CD4-positive, alpha-beta memory T cell (primary cell): ENCODE data around the gene DYNC1H1. TPM values are rescaled to one million over a fixed set of nuclear protein-coding genes. Genes with fewer than 3 reads are reported as not detected.

Experiments used
- CTCF ChIA-PET: fragments of 350-600 bp; sonication (Branson Sonifier 250); formaldehyde crosslinking; loops from one replicate; lab custom pipeline; 2021; ENCODE audit warnings: inconsistent platforms; ENCODE audit not compliant: partially characterized antibody; lab: Charles Lee
- POLR2A ChIA-PET: fragments of 350-600 bp; sonication (Branson Sonifier 250); formaldehyde crosslinking; loops from one replicate; lab custom pipeline; 2021; ENCODE audit not compliant: partially characterized antibody; lab: Charles Lee
- DNase-seq, 5 donors: peaks; one replicate each; pipeline versions ENCODE4 v3.0.0 to v3.0.0-alpha.2; 2020 to 2022; ENCODE audit warnings: mixed read lengths in 1 of 5
- H3K27ac ChIP-seq: one replicate; pipeline ENCODE4 v1.7.0; 2013; ENCODE audit warnings: low read depth, low read length
- H3K27me3 ChIP-seq: 2 replicates; pipeline ENCODE4 v1.7.0; 2013; ENCODE audit warnings: mild to moderate bottlenecking, low read length, moderate library complexity; ENCODE audit not compliant: insufficient read depth
- H3K36me3 ChIP-seq: 2 replicates; pipeline ENCODE4 v1.7.0; 2013; ENCODE audit warnings: mild to moderate bottlenecking, low read length, moderate library complexity; ENCODE audit not compliant: insufficient read depth
- H3K4me1 ChIP-seq: 2 replicates; pipeline ENCODE4 v1.7.0; 2013; ENCODE audit warnings: mild to moderate bottlenecking, low read length, moderate library complexity; ENCODE audit not compliant: insufficient read depth
- H3K4me3 ChIP-seq, 2 donors: one replicate each; pipeline ENCODE4 v1.7.0; 2013; ENCODE audit warnings: low read length in 2 of 2, mild to moderate bottlenecking in 1 of 2
- H3K9me3 ChIP-seq, 2 donors: one replicate each; pipeline ENCODE4 v1.7.0; 2013; ENCODE audit warnings: low read length in 2 of 2, control low read depth in 1 of 2; ENCODE audit not compliant: control insufficient read depth in 1 of 2
- H3K27ac Mint-ChIP-seq, 7 donors: one replicate each; pipeline ENCODE4 v1.8.0; 2020 to 2021; ENCODE audit warnings: mixed read lengths in 7 of 7, mild to moderate bottlenecking in 6 of 7, inconsistent platforms in 3 of 7, moderate library complexity in 3 of 7
- H3K27me3 Mint-ChIP-seq, 2 donors: one replicate each; pipeline ENCODE4 v1.8.0; 2020 to 2021; ENCODE audit warnings: mixed read lengths in 2 of 2
- H3K36me3 Mint-ChIP-seq, 2 donors: one replicate each; pipeline ENCODE4 v1.8.0; 2020 to 2021; ENCODE audit warnings: mixed read lengths in 2 of 2, inconsistent platforms in 1 of 2, mild to moderate bottlenecking in 1 of 2
- H3K4me1 Mint-ChIP-seq, 4 donors: one replicate each; pipeline ENCODE4 v1.8.0; 2020 to 2021; ENCODE audit warnings: mixed read lengths in 4 of 4, mild to moderate bottlenecking in 1 of 4
- H3K4me3 Mint-ChIP-seq, 8 donors: one replicate each; pipeline ENCODE4 v1.8.0; 2020 to 2021; ENCODE audit warnings: mixed read lengths in 8 of 8, mild to moderate bottlenecking in 7 of 8, moderate library complexity in 6 of 8, inconsistent platforms in 3 of 8
- H3K9me3 Mint-ChIP-seq, 8 donors: one replicate each; pipeline ENCODE4 v1.8.0; 2020 to 2021; ENCODE audit warnings: mixed read lengths in 8 of 8, mild to moderate bottlenecking in 5 of 8, inconsistent platforms in 3 of 8, moderate library complexity in 1 of 8
- intact Hi-C: fragments of 100-400 bp; cut with micrococcal nuclease; formaldehyde crosslinking; loops from one replicate; pipeline ENCODE4 v1.15.1; 2023
- polyA plus RNA-seq, 2 donors: library from polyadenylated mRNA; unstranded; fragments of 300-500 nt; fragmentation: Illumina TruSeq; gene quantifications; one replicate each; pipeline ENCODE4 v1.2.3, GENCODE V29; 2021
- total RNA-seq, 2 experiments: library from RNA; stranded (reverse); gene quantifications; one replicate each; pipeline ENCODE4 v1.2.3, GENCODE V29; 2021

The DYNC1H1 gene
- total and polyA plus RNA-seq, 4 experiments from 2014 or later: 19.6 to 318 (median 188) TPM

DNA sequence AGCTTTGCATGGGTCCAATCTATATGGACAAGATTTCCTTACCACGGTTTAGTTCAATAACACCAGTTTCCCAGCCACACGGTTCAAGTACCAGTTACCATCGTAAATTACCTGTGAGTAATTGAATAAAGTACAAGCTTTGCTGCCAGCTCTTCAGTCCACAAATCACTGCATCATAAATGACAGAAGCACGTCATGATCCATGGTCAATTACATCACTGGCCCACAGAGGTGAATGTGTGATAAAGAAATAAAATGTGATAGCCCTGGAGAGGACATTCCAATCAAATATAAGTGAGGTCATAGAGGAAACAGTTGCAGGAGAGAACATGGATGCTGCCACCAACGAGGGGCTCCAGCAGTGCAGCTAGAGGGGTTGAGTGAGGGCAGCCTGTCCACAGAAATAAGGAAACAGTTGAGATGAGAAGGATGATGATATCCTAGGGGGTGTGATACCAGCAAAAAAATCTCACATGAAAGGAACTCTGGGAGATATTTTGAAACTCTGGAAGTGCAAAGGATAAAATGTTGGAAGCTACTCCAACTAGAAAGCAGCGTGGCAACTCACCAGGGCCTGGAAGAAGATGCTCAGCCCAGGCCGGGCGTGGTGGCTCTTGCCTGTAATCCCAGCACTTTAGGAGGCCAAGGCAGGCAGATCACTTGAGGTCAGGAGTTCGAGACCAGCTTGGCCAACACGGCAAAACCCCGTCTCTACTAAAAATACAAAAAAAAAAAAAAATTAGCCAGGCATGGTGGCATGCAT lies 5.8 kb upstream of the DYNC1H1 start:
- POLR2A ChIA-PET: interaction anchor here (0.6 kb wide), 2 partner anchors 78 to 261 kb away, joined by 3 read pairs; no protein-coding TSS in a partner anchor
- no peaks in the 10 kb centered on the region for H3K27me3 Mint-ChIP-seq
- no peak overlapping the region for H3K4me3 Mint-ChIP-seq

DNA sequence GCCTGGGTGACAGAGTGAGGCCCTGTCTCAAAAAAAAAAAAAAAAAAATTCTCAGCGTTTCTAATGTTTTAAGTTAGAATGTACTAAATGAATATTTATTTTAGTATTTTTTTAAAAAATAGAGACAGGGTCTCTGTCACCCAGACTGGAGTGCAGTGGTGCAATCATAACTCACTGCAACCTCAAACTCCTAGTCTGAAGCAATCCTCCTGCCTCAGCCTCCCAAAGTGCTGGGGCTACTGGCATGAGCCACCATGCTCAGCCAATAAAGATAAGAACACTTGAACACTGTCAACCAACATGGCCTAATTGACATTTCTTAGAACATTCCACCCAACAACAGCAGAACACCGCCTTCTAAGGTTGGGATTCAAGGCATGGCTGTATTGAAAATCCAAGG lies 5.1 kb upstream of the DYNC1H1 start:
- Mint-ChIP-seq H3K9me3 (peaks cover 0 to 2% (median 0%) of the 10 kb centered on the region in 8 donors), H3K27me3 (no peaks in the 10 kb centered on the region), H3K4me3 (no peak overlapping the region), H3K27ac (no peak overlapping the region), H3K36me3 (no peaks in the 10 kb centered on the region), H3K4me1 (peaks cover 8 to 24% (median 18%) of the 10 kb centered on the region in 4 donors)
- Histone ChIP-seq H3K27ac (no peak overlapping the region), H3K36me3 (no peaks in the 10 kb centered on the region), H3K27me3 (no peaks in the 10 kb centered on the region), H3K9me3 (no peaks in the 10 kb centered on the region), H3K4me1 (peaks cover 16% of the 10 kb centered on the region), H3K4me3 (no peak overlapping the region)
- POLR2A ChIA-PET: interaction anchor here (0.6 kb wide), 1 partner anchor 77 kb away, joined by 3 read pairs; no protein-coding TSS in a partner anchor
- CTCF ChIA-PET: interaction anchor here (0.5 to 7.2 kb wide), 13 partner anchors 8 to 362 kb away, joined by 3 to 77 read pairs (median 4); no protein-coding TSS in a partner anchor
- intact Hi-C loops: no loop called here
- DNase-seq: no peak

More for the DNA sequence above, 5.8 kb upstream of the DYNC1H1 start:
- CTCF ChIA-PET: interaction anchor here (0.5 to 7.2 kb wide), 9 partner anchors 9 to 1380 kb away, joined by 3 to 77 read pairs (median 3); no protein-coding TSS in a partner anchor
- Mint-ChIP-seq H3K4me1 (peaks cover 5 to 17% (median 12%) of the 10 kb centered on the region in 4 donors), H3K36me3 (no peaks in the 10 kb centered on the region), H3K27ac (no peak overlapping the region), H3K9me3 (no peaks in the 10 kb centered on the region)
- H3K36me3 ChIP-seq: no peaks in the 10 kb centered on the region
- H3K27ac ChIP-seq: no peak overlapping the region
- intact Hi-C loops: no loop called here
- DNase-seq: no peak
- H3K27me3 ChIP-seq: no peaks in the 10 kb centered on the region
- peaks cover 9% of the 10 kb centered on the region for H3K4me1 ChIP-seq
- H3K4me3 ChIP-seq: no peak overlapping the region
- H3K9me3 ChIP-seq: no peaks in the 10 kb centered on the region

DNA sequence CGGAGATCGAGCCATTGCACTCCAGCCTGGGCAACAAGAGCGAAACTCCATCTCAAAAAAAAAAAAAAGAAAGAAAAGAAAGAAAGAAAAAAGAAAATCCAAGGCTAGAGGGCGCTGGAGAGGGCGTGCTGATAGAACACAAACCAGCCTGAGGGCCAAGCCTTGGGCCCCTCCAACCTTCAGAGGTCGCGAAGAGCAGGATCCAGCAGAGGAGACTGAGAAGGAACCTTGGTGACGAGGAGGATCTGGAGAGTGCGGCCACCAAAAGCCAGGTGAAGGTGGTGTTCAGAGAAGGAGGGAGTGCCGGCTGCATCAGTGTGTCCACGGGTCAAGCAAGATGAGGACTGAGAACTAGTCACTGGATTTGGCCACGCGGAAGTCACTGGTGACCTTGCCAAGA lies 4.1 kb upstream of the DYNC1H1 start:
- H3K9me3 ChIP-seq: no peaks in the 10 kb centered on the region
- H3K27me3 Mint-ChIP-seq: no peaks in the 10 kb centered on the region
- peak in 2 of 5 donors; percentile 27 to 29 for DNase-seq

DNA sequence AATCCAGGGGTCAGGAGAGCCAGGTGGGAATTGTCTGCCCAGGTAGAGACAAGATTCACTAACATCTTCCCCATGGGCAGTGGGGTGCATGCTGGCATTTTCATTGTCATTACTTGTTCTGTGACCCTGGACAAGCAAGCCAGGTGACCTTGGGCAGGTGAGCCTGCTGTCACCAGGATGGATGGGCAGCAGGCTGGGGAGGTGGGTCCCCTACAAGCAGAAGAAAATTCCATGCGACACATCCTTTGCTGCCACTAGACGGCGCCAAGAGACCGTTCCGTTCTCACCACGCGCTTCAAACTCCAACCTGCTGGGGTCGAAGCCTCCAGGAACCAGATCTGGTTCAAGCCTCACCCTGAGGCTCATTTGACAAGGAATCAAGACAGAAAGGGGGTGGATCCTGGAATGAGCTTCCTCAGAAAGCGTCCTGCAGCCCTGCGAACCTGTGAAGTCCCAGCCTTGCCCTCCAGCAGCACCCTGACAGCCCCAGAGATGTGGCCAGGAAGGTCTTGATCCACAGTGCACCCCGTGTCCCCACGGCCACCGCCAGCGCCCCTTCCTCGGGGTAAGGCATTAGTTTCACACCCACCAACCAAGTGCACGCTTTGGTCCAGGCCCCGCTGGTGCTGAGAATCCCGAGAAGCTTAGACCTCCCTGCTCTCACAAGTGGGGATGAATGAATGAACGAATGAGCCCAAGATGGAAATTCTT lies 3.2 kb upstream of the DYNC1H1 start:
- Mint-ChIP-seq H3K36me3 (no peaks in the 10 kb centered on the region), H3K9me3 (peaks cover 0 to 2% (median 0%) of the 10 kb centered on the region in 8 donors), H3K4me3 (peak overlapping the region in 2 of 8 donors; percentile 52 to 74), H3K27me3 (no peaks in the 10 kb centered on the region), H3K4me1 (peaks cover 12 to 35% (median 23%) of the 10 kb centered on the region in 4 donors), H3K27ac (peak overlapping the region; percentile 54 to 92 (median 82))
- POLR2A ChIA-PET: interaction anchor here (1.0 to 2.1 kb wide), 4 partner anchors 13 to 353 kb away, joined by 3 to 4 read pairs (median 3); no protein-coding TSS in a partner anchor
- Histone ChIP-seq H3K4me1 (peaks cover 24% of the 10 kb centered on the region), H3K4me3 (no peak overlapping the region), H3K9me3 (no peaks in the 10 kb centered on the region), H3K36me3 (no peaks in the 10 kb centered on the region), H3K27me3 (no peaks in the 10 kb centered on the region), H3K27ac (no peak overlapping the region)
- peak; percentile 72 to 74 (median 73) for DNase-seq
- CTCF ChIA-PET: interaction anchor here (0.6 to 7.2 kb wide), 17 partner anchors 10 to 611 kb away, joined by 3 to 77 read pairs (median 4); no protein-coding TSS in a partner anchor
- intact Hi-C loops: loop anchor here (1.0 to 5.0 kb wide), 5 partner anchors 135 to 556 kb away; no protein-coding TSS in a partner anchor

More for the DNA sequence above, 4.1 kb upstream of the DYNC1H1 start:
- Mint-ChIP-seq H3K27ac (peak overlapping the region in 4 of 7 donors; percentile 37 to 84 (median 62)), H3K4me1 (peaks cover 8 to 26% (median 18%) of the 10 kb centered on the region in 4 donors), H3K36me3 (no peaks in the 10 kb centered on the region), H3K9me3 (peaks cover 0 to 2% (median 0%) of the 10 kb centered on the region in 8 donors), H3K4me3 (peak overlapping the region in 1 of 8 donors; percentile 63)
- Histone ChIP-seq H3K36me3 (no peaks in the 10 kb centered on the region), H3K27me3 (no peaks in the 10 kb centered on the region), H3K27ac (no peak overlapping the region), H3K4me3 (no peak overlapping the region), H3K4me1 (peaks cover 16% of the 10 kb centered on the region)
- POLR2A ChIA-PET: interaction anchor here (1.2 to 2.1 kb wide), 2 partner anchors 12 to 354 kb away, joined by 3 to 4 read pairs; no protein-coding TSS in a partner anchor
- intact Hi-C loops: loop anchor here (2.0 to 5.0 kb wide), 2 partner anchors 189 to 557 kb away; no protein-coding TSS in a partner anchor
- CTCF ChIA-PET: interaction anchor here (0.6 to 7.2 kb wide), 12 partner anchors 9 to 555 kb away, joined by 3 to 77 read pairs (median 5); no protein-coding TSS in a partner anchor

DNA sequence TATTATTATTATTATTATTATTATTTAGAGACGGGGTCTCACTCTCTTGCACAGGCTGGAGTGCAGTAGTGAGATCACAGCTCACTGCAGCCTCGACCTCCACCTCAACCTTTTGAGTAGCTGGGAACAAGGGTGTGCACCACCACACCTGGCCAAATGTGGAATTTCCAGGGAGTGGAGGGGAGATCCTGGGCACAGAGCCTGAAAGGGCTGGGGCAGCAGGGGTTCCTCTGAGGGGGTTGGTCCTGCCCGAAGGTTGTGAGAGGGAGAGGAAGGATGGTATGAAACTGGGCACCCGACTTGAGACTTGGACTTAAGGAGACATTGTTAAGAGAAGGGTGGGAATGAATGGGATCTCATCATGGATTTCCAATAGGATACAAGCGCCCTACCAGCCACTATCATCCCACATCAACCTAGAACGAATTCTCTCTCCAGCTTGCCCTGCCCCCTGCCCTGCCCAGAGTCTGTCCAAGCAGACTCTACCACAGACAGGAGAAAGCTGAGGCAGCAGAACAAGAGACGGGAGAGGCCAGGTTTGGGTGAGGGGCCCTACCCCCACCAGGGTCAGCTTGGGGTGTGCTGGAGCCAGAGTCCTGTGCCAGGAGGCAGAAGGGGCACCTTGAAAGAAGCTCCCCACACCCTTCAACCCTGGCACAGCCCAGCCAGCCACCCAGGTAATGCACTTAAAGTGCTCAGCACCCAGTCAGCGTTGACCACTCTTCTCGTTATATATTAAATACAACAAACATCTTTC lies 2.4 kb upstream of the DYNC1H1 start:
- ChIA-PET POLR2A (interaction anchor here (1.0 to 2.1 kb wide), 3 partner anchors 13 to 352 kb away, joined by 3 to 4 read pairs (median 3); no protein-coding TSS in a partner anchor), CTCF (interaction anchor here (0.6 to 7.2 kb wide), 13 partner anchors 11 to 354 kb away, joined by 3 to 77 read pairs (median 4); no protein-coding TSS in a partner anchor)
- intact Hi-C loops: loop anchor here (1.0 to 5.0 kb wide), 5 partner anchors 134 to 555 kb away; no protein-coding TSS in a partner anchor
- H3K9me3 ChIP-seq: no peaks in the 10 kb centered on the region
- H3K36me3 Mint-ChIP-seq: peaks cover 0 to 2% of the 10 kb centered on the region in 2 donors
- peaks cover 32% of the 10 kb centered on the region for H3K4me1 ChIP-seq
- H3K4me3 Mint-ChIP-seq: no peak overlapping the region
- H3K4me3 ChIP-seq: no peak overlapping the region
- H3K9me3 Mint-ChIP-seq: peaks cover 0 to 2% (median 0%) of the 10 kb centered on the region in 8 donors
- no peaks in the 10 kb centered on the region for H3K27me3 Mint-ChIP-seq
- H3K36me3 ChIP-seq: no peaks in the 10 kb centered on the region
- H3K27ac Mint-ChIP-seq: no peak overlapping the region
- DNase-seq: no peak
- H3K27ac ChIP-seq: no peak overlapping the region
- no peaks in the 10 kb centered on the region for H3K27me3 ChIP-seq
- H3K4me1 Mint-ChIP-seq: peaks cover 14 to 39% (median 27%) of the 10 kb centered on the region in 4 donors

DNA sequence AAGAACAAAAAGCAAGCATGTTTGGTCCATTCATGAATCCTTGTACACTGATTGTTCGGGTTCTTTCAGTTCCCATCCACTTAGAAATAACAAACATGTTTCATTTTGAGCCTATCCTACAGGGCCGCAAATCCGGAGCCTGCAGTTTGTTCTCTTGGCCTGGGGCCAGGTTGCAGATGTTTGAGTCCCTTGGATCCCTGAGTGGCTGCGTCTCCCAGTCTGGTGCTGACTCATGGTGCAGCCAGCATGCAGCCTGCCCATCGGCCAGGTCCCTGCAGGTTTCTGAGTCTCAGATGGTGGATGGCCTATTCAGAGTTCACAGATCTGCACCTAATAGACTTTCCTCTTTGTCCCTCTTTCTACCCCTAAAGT lies 1.9 kb upstream of the DYNC1H1 start:
- POLR2A ChIA-PET: interaction anchor here (0.9 to 1.3 kb wide), 2 partner anchors 14 to 256 kb away, joined by 3 read pairs; no protein-coding TSS in a partner anchor
- no peaks in the 10 kb centered on the region for H3K9me3 ChIP-seq
- no peak overlapping the region for H3K4me3 ChIP-seq
- H3K4me1 Mint-ChIP-seq: peaks cover 17 to 43% (median 31%) of the 10 kb centered on the region in 4 donors
- peaks cover 37% of the 10 kb centered on the region for H3K4me1 ChIP-seq
- peaks cover 0 to 2% (median 0%) of the 10 kb centered on the region in 8 donors for H3K9me3 Mint-ChIP-seq
- no peaks in the 10 kb centered on the region for H3K27me3 Mint-ChIP-seq
- H3K36me3 ChIP-seq: no peaks in the 10 kb centered on the region
- no peak for DNase-seq
- H3K36me3 Mint-ChIP-seq: peaks cover 0 to 2% of the 10 kb centered on the region in 2 donors
- H3K27ac ChIP-seq: no peak overlapping the region
- H3K27me3 ChIP-seq: no peaks in the 10 kb centered on the region
- no peak overlapping the region for H3K27ac Mint-ChIP-seq
- CTCF ChIA-PET: interaction anchor here (0.9 to 7.2 kb wide), 6 partner anchors 135 to 353 kb away, joined by 3 to 77 read pairs (median 5); no protein-coding TSS in a partner anchor
- no peak overlapping the region for H3K4me3 Mint-ChIP-seq
- intact Hi-C loops: loop anchor here (5.0 kb wide), 1 partner anchor 555 kb away; no protein-coding TSS in a partner anchor
